GM12878 (cell line): ENCODE data around the gene PHF21B. TPM values are rescaled to one million over a fixed set of nuclear protein-coding genes. Genes with fewer than 3 reads are reported as not detected.

Experiments used
- ATAC-seq: fragments of 200-7000 bp; cut with Tn5 transposase; 3 replicates; pipeline ENCODE4 v1.9.1; 2020; ENCODE audit warnings: mild to moderate bottlenecking, moderate library complexity
- BruUV-seq: library from RNA; stranded (reverse); fragments of 400-500 nt; replicated peaks from 2 replicates; lab custom pipeline; 2021; lab: Mats Ljungman, UMichigan
- CTCF ChIA-PET: fragments of 300-600 bp; sonication (Branson Sonifier 250); formaldehyde crosslinking; extraction: SDS; loops from one replicate; lab custom pipeline; 2021; ENCODE audit warnings: inconsistent platforms; lab: Yijun Ruan, JAX
- POLR2A ChIA-PET: fragments of 350-600 bp; formaldehyde crosslinking; extraction: SDS; loops from one replicate; lab custom pipeline; 2021; ENCODE audit warnings: inconsistent platforms; lab: Charles Lee
- RAD21 ChIA-PET: fragments of 300-600 bp; sonication (Branson Sonifier 250); formaldehyde crosslinking; loops from one replicate; lab custom pipeline; 2023; ENCODE audit warnings: antibody characterized with exemption; ENCODE audit not compliant: unreplicated experiment; lab: Charles Lee
- SMC1A ChIA-PET: fragments of 300-600 bp; sonication (Branson Sonifier 250); formaldehyde crosslinking; loops from one replicate; lab custom pipeline; 2023; ENCODE audit not compliant: unreplicated experiment, uncharacterized antibody; lab: Charles Lee
- DNase-seq: peaks from one replicate; pipeline ENCODE4 v3.0.0-alpha.2; 2011; ENCODE audit warnings: low read depth, low spot score
- FAIRE-seq: peaks from 3 replicates; lab custom pipeline; 2011; peaks lifted over from hg19 to GRCh38; lab: Jason Lieb, UNC
- H2AFZ ChIP-seq: 2 replicates; pipeline ENCODE4 v1.6.0; 2011; ENCODE audit warnings: low read depth, low read length, control low read depth; ENCODE audit not compliant: control insufficient read depth
- H3K27ac ChIP-seq: 2 replicates; pipeline ENCODE4 v1.5.1; 2011; ENCODE audit warnings: control low read depth; ENCODE audit not compliant: control insufficient read depth, insufficient read depth
- H3K27me3 ChIP-seq, 2 experiments: replicated peaks in 1 of 2; 2 replicates each; pipeline versions ENCODE4 v1.6.0 to v1.6.1; 2011; ENCODE audit warnings: low read length in 1 of 2; ENCODE audit not compliant: control insufficient read depth in 2 of 2, insufficient read depth in 2 of 2
- H3K36me3 ChIP-seq, 2 experiments: 2 replicates each; pipeline ENCODE4 v1.5.1; 2011; ENCODE audit warnings: low read length in 1 of 2; ENCODE audit not compliant: control insufficient read depth in 2 of 2, insufficient read depth in 2 of 2
- H3K4me1 ChIP-seq: 2 replicates; pipeline ENCODE4 v1.6.1; 2011; ENCODE audit warnings: mild to moderate bottlenecking, low read length, moderate library complexity, mixed read lengths; ENCODE audit not compliant: control insufficient read depth, insufficient read depth
- H3K4me2 ChIP-seq: 2 replicates; pipeline ENCODE4 v1.6.0; 2011; ENCODE audit warnings: control low read depth; ENCODE audit not compliant: control insufficient read depth, insufficient read depth
- H3K4me3 ChIP-seq: fragments of 200-600 bp; sonication (generic); 2 replicates; pipeline ENCODE4 v1.5.1; 2016
- H3K79me2 ChIP-seq: 2 replicates; pipeline ENCODE4 v1.6.0; 2011; ENCODE audit warnings: low read length; ENCODE audit not compliant: control insufficient read depth, insufficient read depth
- H3K9ac ChIP-seq: 2 replicates; pipeline ENCODE4 v1.8.0; 2011; ENCODE audit warnings: low read length, control low read depth, mixed read lengths; ENCODE audit not compliant: control insufficient read depth, insufficient read depth
- H3K9me3 ChIP-seq: replicated peaks from 3 replicates; pipeline ENCODE4 v1.5.1; 2011; ENCODE audit warnings: mild to moderate bottlenecking, low read length; ENCODE audit not compliant: control insufficient read depth, insufficient read depth
- H4K20me1 ChIP-seq: 2 replicates; pipeline ENCODE4 v1.6.0; 2011; ENCODE audit not compliant: control insufficient read depth, insufficient read depth
- FOS ChIP-seq: IDR thresholded peaks from 3 replicates; pipeline ENCODE4 v1.6.1; 2011; ENCODE audit warnings: borderline replicate concordance; ENCODE audit not compliant: insufficient read length; ENCODE audit errors: extremely low read depth
- NR2C2 ChIP-seq: IDR thresholded peaks from 2 replicates; pipeline ENCODE4 v1.6.1; 2011; ENCODE audit warnings: borderline replicate concordance, low read depth; ENCODE audit not compliant: control insufficient read depth, insufficient read length
- RB1 ChIP-seq: fragments of 450-650 bp; formaldehyde crosslinking; IDR thresholded peaks from 2 replicates; pipeline ENCODE4 v1.6.1; 2017; ENCODE audit warnings: mild to moderate bottlenecking, borderline replicate concordance
- SMARCA5 ChIP-seq: fragments of 450-650 bp; IDR thresholded peaks from 2 replicates; pipeline ENCODE4 v1.6.1; 2017; ENCODE audit warnings: mild to moderate bottlenecking
- TCF7 ChIP-seq: IDR thresholded peaks from 2 replicates; pipeline ENCODE4 v1.6.1; 2014; ENCODE audit warnings: antibody characterized with exemption, borderline replicate concordance
- ZNF384 ChIP-seq: IDR thresholded peaks from 2 replicates; pipeline ENCODE4 v1.6.1; 2012; ENCODE audit warnings: low read depth, mild to moderate bottlenecking, low read length, improper control_type of control experiment, borderline replicate concordance
- WGBS: methylation state at CpG from one replicate; pipeline ENCODE4 v1.1.6; 2016; ENCODE audit warnings: low lambda C conversion rate; ENCODE audit not compliant: insufficient replicate concordance, insufficient coverage; ENCODE audit errors: missing lambda C conversion rate; 5-methylcytosine and 5-hydroxymethylcytosine counted together
- in situ Hi-C: fragments of 300-500 bp; cut with MboI; formaldehyde crosslinking; loops from 9 replicates; pipeline ENCODE4 v1.14.3; 2018; ENCODE audit warnings: mixed read lengths
- intact Hi-C: fragments of 100-400 bp; cut with micrococcal nuclease; formaldehyde crosslinking; loops from one replicate; pipeline ENCODE4 v1.14.2; 2022; ENCODE audit not compliant: unreplicated experiment
- polyA plus RNA-seq, 11 experiments: library from polyadenylated mRNA; depleted of rRNA in 4 of 11; unstranded in 6 of 11; stranded (reverse) in 5 of 11; fragments of >200 nt; fragmentation: Nextera tagmentation in 4 of 11; fragmentation: Illumina TruSeq in 1 of 11; extraction: Ambion mirVana in 4 of 11; extraction: Trizol in 1 of 11; gene quantifications; 1 replicate in 1 of 11; 2 replicates in 10 of 11; pipeline versions ENCODE4 v1.2.1 to v1.2.3, GENCODE V29; 2011 to 2016; ENCODE audit warnings: inconsistent platforms in 2 of 11, missing spikeins in 2 of 11, low read depth in 1 of 11
- total RNA-seq, 4 experiments: library from RNA; depleted of rRNA in 3 of 4; stranded (reverse); fragments of >200 nt in 3 of 4; fragmentation: Illumina TruSeq in 1 of 4; extraction: Trizol in 1 of 4; gene quantifications; 2 replicates each; pipeline versions ENCODE4 v1.2.1 to v1.2.3, GENCODE V29; 2013 to 2021
- TF ChIP-seq, protein P1 (sequence below): IDR thresholded peaks from 2 replicates; pipeline ENCODE4 v1.6.1; 2011; ENCODE audit warnings: borderline replicate concordance, low read depth, mild to moderate bottlenecking, moderate library complexity, mixed read lengths, low read length; ENCODE audit not compliant: insufficient read depth; ENCODE audit errors: extremely low read length

PHF21B gene
- total and polyA plus RNA-seq, 10 of the 15 experiments (the other 5 are each of a cell fraction or from before 2014, with no cell fraction given), result 0.03 to 0.35 TPM; not detected in 8

- Histone ChIP-seq H2AFZ (no peak overlapping the region), H3K9me3 (no peaks in the 10 kb centered on the region; the same call in 2 of the 3 replicates), H3K27ac (no peak overlapping the region), H3K4me3 (no peak overlapping the region)
- CTCF ChIA-PET, result no interaction called here
- no peak for TF ChIP-seq TCF7
- TF ChIP-seq, protein P1, sequence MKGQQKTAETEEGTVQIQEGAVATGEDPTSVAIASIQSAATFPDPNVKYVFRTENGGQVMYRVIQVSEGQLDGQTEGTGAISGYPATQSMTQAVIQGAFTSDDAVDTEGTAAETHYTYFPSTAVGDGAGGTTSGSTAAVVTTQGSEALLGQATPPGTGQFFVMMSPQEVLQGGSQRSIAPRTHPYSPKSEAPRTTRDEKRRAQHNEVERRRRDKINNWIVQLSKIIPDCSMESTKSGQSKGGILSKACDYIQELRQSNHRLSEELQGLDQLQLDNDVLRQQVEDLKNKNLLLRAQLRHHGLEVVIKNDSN, result no peak
- no peak for TF ChIP-seq SMARCA5
- no peak for TF ChIP-seq ZNF384
- TF ChIP-seq NR2C2, result no peak
- TF ChIP-seq RB1, result no peak
- TF ChIP-seq FOS, result no peak
- TF ChIP-seq, all 136 proteins: peak for 0
- ATAC-seq (no peak), DNase-seq (no peak), FAIRE-seq (no peak)
- H3K9ac ChIP-seq, result no peak overlapping the region
- intact Hi-C loops (no loop called here), in situ Hi-C loops (loop anchor here (25.0 kb wide), 1 partner anchor 531 kb away; no protein-coding TSS in a partner anchor)
- no peaks in the 10 kb centered on the region for H4K20me1 ChIP-seq
- H3K4me1 ChIP-seq, result no peaks in the 10 kb centered on the region
- H3K27me3 ChIP-seq, result no peaks in the 10 kb centered on the region
- no TSS peak for BruUV-seq
- POLR2A ChIA-PET, result no interaction called here
- RAD21 ChIA-PET, result no interaction called here
- no peaks in the 10 kb centered on the region for H3K79me2 ChIP-seq
- SMC1A ChIA-PET, result no interaction called here
- 35% methylated on average over 7 of the region's 7 CpGs for WGBS
- H3K4me2 ChIP-seq, result no peak overlapping the region
- no peaks in the 10 kb centered on the region for H3K36me3 ChIP-seq
Observed at GRCh38 chr22:44893731-44894080, 116.1 kb downstream of the PHF21B start.
